Transverse colon (tissue), 4 donors: Measurements from ENCODE around the gene SELENOO.

Experiments
- CTCF ChIP-seq, 5 experiments: fragments of 200-600 bp in 3 of 5; fragments of 450-650 bp in 2 of 5; sonication (generic) in 3 of 5; IDR thresholded peaks; 1 replicate in 2 of 5; 2 replicates in 3 of 5; pipeline ENCODE4 v1.5.1; 2016 to 2017; ENCODE audit warnings: antibody characterized with exemption in 5 of 5, inconsistent platforms in 3 of 5, mild to moderate bottlenecking in 2 of 5, moderate library complexity in 1 of 5
- EP300 ChIP-seq: sonication (generic); formaldehyde crosslinking; IDR thresholded peaks from one replicate; pipeline ENCODE4 v1.6.1; 2017; ENCODE audit warnings: antibody characterized with exemption, low read depth
- POLR2AphosphoS5 ChIP-seq, 3 donors: sonication (generic); formaldehyde crosslinking; IDR thresholded peaks; one replicate each; pipeline ENCODE4 v1.6.1; 2016; ENCODE audit warnings: antibody characterized with exemption in 3 of 3

GRCh38 chr22:50249341-50250248 is 48.8 kb downstream of the SELENOO start:
- TF ChIP-seq CTCF (IDR thresholded peaks at IDR 0.05) (no peak), EP300 (no peak), POLR2AphosphoS5 (IDR thresholded peaks at IDR 0.05) (no peak)
